Measurements from ENCODE around the gene KLRG1. TPM values are rescaled to one million over a fixed set of nuclear protein-coding genes. Genes with fewer than 3 reads are reported as not detected.

KLRG1 gene
- total RNA-seq, 1 experiment from 2014 or later = 2.1 TPM

DNA sequence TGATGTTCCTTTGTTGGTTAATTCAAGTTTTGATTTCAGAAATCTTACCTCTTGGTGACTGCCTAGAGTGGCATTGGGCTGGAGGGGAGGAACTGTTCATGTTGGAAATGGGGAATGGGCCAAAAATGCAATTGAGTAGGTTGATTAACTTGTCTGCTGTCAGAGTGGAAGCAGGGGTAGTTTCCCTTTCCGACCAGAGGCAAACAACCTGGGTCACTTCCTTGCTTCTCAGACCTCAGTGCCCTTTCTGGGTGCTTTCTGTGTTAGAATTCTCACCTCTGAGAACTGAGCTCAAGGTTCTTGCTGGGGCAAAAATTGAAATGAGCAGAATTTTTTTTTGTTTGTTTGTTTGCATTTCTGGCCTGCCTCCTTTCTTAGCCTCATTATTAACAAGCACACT lies 37.6 kb upstream of the KLRG1 start:
- TF ChIP-seq, protein P1, sequence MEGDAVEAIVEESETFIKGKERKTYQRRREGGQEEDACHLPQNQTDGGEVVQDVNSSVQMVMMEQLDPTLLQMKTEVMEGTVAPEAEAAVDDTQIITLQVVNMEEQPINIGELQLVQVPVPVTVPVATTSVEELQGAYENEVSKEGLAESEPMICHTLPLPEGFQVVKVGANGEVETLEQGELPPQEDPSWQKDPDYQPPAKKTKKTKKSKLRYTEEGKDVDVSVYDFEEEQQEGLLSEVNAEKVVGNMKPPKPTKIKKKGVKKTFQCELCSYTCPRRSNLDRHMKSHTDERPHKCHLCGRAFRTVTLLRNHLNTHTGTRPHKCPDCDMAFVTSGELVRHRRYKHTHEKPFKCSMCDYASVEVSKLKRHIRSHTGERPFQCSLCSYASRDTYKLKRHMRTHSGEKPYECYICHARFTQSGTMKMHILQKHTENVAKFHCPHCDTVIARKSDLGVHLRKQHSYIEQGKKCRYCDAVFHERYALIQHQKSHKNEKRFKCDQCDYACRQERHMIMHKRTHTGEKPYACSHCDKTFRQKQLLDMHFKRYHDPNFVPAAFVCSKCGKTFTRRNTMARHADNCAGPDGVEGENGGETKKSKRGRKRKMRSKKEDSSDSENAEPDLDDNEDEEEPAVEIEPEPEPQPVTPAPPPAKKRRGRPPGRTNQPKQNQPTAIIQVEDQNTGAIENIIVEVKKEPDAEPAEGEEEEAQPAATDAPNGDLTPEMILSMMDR (conservative IDR thresholded peaks at IDR 0.05) = no peak
- H2BK5ac ChIP-seq (ENCODE audit: insufficient read length, low read length) = no peak overlapping the region
- H2BK15ac ChIP-seq (ENCODE audit: low read depth, low read length) = no peak overlapping the region
- H2BK12ac ChIP-seq (ENCODE audit: insufficient read length, low read depth, low read length) = no peak overlapping the region
- peaks cover 25% of the 10 kb centered on the region for H3K9me3 ChIP-seq (ENCODE audit: control insufficient read depth, low read depth, low read length)
- peaks cover 11 to 15% of the 10 kb centered on the region in 2 experiments for H3K4me1 Mint-ChIP-seq
- H4K8ac ChIP-seq (replicated peaks; ENCODE audit: insufficient read length, low read depth, low read length) = no peak overlapping the region
- H3K27ac ChIP-seq (ENCODE audit: insufficient read length, low read depth, low read length) = no peak overlapping the region
- H3K4me2 ChIP-seq (ENCODE audit: insufficient read depth, insufficient read length, low read length) = no peak overlapping the region
- H3K27me3 ChIP-seq (ENCODE audit: insufficient read depth, low read length) = no peaks in the 10 kb centered on the region
- H2BK120ac ChIP-seq (ENCODE audit: low read depth, low read length, poor library complexity, severe bottlenecking) = no peak overlapping the region
- H4K91ac ChIP-seq (ENCODE audit: insufficient read length, low read depth, low read length) = no peak overlapping the region
- H3K9ac ChIP-seq (ENCODE audit: extremely low read depth, insufficient read length, low read length) = no peak overlapping the region
- no peak overlapping the region for H3K14ac ChIP-seq (ENCODE audit: insufficient read depth, low read length)
- H3K36me3 Mint-ChIP-seq (ENCODE audit: insufficient read depth in 1 of 3, low read depth in 3 of 3) = peaks cover 20 to 44% (median 41%) of the 10 kb centered on the region in 3 experiments
- H3K23me2 ChIP-seq (ENCODE audit: insufficient read length, low read depth, low read length, poor library complexity, severe bottlenecking) = peaks cover 14% of the 10 kb centered on the region
- H3K18ac ChIP-seq (ENCODE audit: insufficient read length, low read depth, low read length) = no peak overlapping the region
- DNase-seq = no peak
- no peak overlapping the region for H3K4ac ChIP-seq (ENCODE audit: low read depth, low read length)
- H3K79me2 ChIP-seq (ENCODE audit: insufficient read depth, low read length) = peaks cover 14% of the 10 kb centered on the region; the same call in 1 of the 2 replicates
- no peak overlapping the region for H3K56ac ChIP-seq (ENCODE audit: insufficient read length, low read depth, low read length)
- peaks cover 5% of the 10 kb centered on the region for H3K79me1 ChIP-seq (ENCODE audit: insufficient read depth, low read depth, low read length, poor library complexity, severe bottlenecking)
- H2BK20ac ChIP-seq (ENCODE audit: low read depth, low read length, poor library complexity, severe bottlenecking) = no peak overlapping the region
- no peaks in the 10 kb centered on the region for H4K20me1 ChIP-seq (ENCODE audit: control insufficient read depth, insufficient read depth, insufficient read length)
- H3K27ac Mint-ChIP-seq = no peak overlapping the region
- no peak overlapping the region for H2AFZ ChIP-seq (ENCODE audit: low read length)
- no peaks in the 10 kb centered on the region; the same call in 1 of the 2 replicates for H3K27me3 Mint-ChIP-seq (ENCODE audit: low read depth)
- no peak overlapping the region for H3K23ac ChIP-seq (ENCODE audit: insufficient read length, low read depth, low read length)
- H3K4me3 Mint-ChIP-seq = peak overlapping the region in 1 of 2 experiments; percentile 50; a peak in 1 of 5 replicates
- no peak overlapping the region for H2AK5ac ChIP-seq (ENCODE audit: insufficient read length, low read length)
- H3K4me1 ChIP-seq (ENCODE audit: insufficient read depth, low read length) = no peaks in the 10 kb centered on the region
- no peak overlapping the region for H4K5ac ChIP-seq (ENCODE audit: insufficient read length, low read depth, low read length)
- H3T11ph ChIP-seq (ENCODE audit: low read length) = no peak overlapping the region
- no CpG with 5 or more reads among the region's 1 CpG for WGBS (ENCODE audit: extremely low coverage, insufficient read length, low lambda C conversion rate)
- peaks cover 14 to 16% of the 10 kb centered on the region in 2 experiments for H3K9me3 Mint-ChIP-seq
